ENCODE results near the gene MMP7.

MMP7 gene, protein sequence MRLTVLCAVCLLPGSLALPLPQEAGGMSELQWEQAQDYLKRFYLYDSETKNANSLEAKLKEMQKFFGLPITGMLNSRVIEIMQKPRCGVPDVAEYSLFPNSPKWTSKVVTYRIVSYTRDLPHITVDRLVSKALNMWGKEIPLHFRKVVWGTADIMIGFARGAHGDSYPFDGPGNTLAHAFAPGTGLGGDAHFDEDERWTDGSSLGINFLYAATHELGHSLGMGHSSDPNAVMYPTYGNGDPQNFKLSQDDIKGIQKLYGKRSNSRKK

DNA sequence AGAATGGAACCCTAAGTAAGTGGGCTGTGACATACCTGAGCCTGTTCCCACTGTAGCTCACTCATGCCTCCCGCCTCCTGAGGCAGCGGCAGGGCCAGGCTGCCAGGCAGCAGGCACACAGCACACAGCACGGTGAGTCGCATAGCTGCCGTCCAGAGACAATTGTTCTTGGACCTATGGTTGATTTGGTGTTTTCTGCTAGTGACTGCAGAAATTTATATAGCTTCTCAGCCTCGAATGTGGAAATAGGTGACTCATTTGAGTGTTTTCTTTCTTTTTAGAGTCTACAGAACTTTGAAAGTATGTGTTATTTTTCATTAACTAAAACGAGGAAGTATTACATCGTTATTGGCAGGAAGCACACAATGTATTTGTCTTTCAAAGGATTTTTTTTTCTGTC is at the start of gene MMP7:
MMP7 (minus strand) TSS at position 190 of the 400 bp plus-strand sequence; CDS start at position 143, 47 bp downstream.
- peak; percentile 58 for FAIRE-seq
- peak; percentile 50 for DNase-seq (ENCODE audit: low spot score)

DNA sequence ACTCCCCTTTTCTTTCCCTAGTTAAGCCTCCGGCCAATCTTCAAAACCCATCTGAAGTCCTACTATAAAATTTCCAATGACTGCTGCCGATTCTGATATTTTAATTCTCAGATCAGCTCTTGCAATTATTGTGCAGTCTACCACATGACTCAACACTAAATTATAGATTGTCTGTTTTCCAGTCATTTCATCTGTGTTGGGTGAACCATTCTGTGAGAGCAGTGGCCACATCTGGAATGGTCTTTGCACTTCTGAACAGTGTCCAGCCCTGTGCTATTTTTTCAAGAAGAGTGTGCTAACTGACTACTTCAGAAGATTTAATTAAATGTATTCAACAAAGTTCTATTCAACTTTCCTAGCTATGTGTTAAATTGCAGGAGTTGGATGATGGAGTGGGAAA is 47.2 kb upstream of the MMP7 start:
- no peak for DNase-seq (ENCODE audit: low spot score)
- FAIRE-seq: no peak

DNA sequence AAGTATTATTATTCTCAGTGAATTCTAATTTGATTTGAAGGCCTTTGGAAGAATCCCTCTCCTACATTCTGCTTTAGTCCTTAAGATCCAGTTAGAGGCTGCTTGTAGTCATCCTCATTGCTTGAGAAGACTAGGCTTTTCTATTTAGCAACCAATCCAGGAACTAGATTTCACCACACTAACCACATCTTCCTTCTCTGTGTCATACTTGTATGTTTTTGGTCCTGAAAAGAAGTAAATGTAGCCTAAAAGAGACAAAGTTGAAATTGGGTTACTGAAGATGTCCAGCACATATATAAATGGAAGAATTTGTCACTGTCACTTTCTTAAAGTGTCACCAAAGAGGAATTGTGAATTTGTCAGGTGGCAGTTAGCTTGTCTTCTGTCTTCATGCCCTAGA is 46.6 kb upstream of the MMP7 start:
- DNase-seq (ENCODE audit: low spot score) (no peak), FAIRE-seq (peak; percentile 10)

DNA sequence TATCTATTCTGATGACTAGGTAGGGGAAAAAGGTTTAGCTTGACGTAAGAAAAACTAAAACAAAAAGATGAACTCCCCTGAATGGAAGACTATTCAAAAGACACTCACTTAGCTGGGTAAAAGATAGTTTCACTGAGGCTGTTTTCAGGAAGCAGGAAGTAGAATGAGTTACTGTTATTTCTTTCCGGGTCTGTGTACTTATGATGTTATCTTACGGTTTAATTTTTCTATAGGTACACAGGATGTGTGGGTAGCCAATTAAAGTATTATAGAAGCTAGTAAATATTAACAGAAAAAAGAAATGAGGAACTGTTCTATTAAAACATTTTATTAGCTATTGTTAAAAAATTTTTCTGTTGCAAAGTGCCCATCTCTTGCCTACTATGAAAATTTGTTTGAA is 45.8 kb upstream of the MMP7 start:
- FAIRE-seq (no peak), DNase-seq (ENCODE audit: low spot score) (no peak)

DNA sequence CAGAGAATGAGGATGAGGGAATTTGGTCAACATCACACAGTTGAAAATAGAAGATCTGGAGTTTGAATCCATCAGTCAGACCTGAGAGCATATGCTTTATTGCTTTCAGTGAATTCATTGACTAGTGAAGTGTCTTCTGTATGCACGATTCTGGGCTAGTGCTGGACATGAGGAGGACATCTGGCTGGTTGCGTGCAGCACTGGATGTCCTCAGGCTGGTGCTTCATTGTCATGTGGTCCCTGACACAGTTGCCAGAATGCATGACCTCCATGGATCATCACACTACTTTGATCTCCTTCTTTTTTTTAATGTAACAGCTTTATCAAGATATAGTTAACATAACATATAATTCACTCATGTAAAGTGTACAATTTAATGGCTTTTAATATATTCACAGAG is 44.5 kb upstream of the MMP7 start:
- DNase-seq (ENCODE audit: low spot score) (no peak), FAIRE-seq (no peak)

DNA sequence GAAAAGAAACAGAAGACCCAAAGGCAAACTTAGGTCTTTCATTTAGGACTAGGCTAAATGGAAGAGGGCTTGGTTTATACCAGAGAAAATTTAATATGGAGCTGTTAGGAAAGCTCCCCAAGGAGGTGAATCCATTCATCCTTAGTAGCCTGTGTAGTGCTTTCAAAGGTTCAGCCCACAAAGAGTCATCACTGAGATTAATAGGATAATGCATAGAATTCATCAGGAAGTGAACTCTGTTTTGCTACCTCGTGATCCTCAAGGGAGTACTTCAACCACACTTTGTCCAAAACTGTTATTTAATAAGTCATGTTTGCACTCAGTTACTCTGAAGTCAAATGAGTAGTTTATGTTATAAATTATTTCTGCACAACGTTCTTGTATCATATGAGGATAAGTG is 43.3 kb upstream of the MMP7 start:
- DNase-seq (ENCODE audit: low spot score) (peak; percentile 38), FAIRE-seq (peak; percentile 76)

DNA sequence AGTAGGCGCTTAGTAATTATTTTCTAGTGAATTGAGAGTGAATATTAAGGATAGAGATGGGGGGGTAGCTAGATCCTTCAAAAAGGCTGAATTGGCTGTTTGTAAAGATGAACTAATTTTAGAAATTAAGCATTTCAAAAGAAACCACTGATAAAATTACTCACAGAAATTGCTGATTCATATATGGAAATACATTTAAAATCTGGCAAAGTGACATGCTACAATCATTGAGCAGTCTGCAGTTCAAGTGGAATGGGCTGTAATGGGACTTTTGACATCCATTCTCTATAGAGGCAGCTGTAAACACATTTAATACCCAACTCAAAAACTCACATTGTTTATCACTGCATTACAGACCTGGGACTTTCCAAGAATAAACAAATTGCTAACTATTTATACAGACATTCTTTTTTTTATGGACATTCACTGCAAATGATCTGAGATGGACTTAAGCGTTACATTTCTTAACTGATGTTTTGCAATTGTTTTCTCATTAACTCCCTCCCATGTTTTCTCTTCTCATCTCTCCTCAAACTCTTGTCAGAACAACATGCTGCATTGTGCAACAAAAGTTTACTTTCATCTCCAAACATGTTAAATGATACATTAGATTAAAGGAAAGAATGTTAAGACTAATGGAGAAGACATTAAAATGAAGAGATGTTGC is 42.1 kb upstream of the MMP7 start:
- DNase-seq (ENCODE audit: low spot score) (no peak), FAIRE-seq (no peak)

DNA sequence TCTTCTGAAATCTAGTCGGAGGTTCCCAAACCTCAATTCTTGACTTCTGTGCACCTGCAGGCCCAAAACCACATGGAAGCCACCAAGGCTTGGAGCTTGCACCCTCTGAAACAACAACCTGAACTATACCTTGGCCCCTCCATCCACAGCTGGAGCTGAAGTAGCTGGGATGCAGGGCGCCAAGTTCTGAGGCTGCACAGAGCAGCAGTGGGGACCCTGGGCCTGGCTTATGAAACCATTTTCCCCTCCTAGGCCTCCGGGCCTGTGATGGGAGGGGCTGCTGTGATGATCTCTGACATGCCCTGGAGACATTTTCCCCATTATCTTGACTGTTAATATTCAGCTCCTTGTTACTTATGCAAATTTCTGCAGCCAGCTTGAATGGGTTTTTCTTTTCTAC is 38.3 kb upstream of the MMP7 start:
- FAIRE-seq: no peak

DNA sequence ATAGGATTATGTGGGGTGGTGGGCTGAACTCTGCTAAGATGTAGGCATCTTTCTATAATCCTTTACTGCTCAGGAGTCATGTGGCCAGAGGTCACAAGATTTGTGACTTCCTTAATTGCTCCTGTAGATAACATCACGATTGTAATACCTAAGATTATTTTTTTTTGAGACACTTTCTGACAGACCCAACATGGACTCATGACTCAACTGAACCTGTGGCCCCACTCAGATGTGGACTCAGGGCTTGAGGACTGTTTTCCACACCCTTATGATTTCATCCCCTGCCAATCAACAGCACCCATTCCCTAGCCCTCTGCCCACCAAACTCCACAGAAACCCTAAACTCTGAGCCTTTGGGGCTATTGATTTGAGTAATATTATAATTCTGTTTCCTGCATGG is 35.6 kb upstream of the MMP7 start:
- no peak for DNase-seq (ENCODE audit: low spot score)
- no peak for FAIRE-seq

More for the DNA sequence above, 38.3 kb upstream of the MMP7 start:
- no peak for DNase-seq (ENCODE audit: low spot score)

DNA sequence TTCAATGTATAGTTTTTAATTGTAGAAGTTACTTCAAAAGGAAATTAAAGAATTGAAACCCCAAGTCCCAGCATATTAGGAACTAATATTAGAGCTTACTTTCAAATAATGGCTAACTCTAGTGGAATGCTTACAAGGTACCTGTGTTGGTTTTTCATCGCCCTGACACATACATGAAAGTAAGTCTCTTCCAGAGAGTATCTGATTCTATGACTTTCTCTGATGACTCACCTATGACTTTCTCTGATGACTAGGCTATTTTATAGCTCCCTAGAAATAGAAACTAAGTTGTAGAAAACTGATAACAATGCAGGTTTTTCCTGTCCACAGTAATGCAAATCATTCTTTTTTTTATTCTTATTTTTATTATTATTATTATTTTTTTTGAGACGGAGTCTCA is 33.6 kb upstream of the MMP7 start:
- FAIRE-seq (peak; percentile 96), DNase-seq (ENCODE audit: low spot score) (peak; percentile 86)

DNA sequence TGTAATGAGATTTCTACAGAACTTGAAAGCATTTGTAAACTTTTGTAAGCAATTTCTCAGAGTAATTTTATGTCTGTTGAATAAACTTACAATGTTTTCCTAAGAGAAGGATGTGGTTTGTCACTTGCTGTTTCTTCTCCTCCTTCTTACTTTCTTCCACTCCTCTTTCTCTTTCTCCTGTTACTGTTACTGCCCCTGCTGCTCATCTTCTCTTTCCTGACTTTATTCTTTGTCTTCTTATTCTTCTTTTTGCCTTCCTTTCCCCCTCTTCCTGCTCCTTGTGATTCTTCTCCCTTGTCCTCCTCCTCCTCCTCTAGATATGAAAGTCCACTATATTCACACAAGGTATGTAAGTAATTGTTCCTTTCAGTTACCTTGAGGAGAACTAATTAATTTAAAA is 31.1 kb upstream of the MMP7 start:
- FAIRE-seq: no peak
- no peak for DNase-seq (ENCODE audit: low spot score)

DNA sequence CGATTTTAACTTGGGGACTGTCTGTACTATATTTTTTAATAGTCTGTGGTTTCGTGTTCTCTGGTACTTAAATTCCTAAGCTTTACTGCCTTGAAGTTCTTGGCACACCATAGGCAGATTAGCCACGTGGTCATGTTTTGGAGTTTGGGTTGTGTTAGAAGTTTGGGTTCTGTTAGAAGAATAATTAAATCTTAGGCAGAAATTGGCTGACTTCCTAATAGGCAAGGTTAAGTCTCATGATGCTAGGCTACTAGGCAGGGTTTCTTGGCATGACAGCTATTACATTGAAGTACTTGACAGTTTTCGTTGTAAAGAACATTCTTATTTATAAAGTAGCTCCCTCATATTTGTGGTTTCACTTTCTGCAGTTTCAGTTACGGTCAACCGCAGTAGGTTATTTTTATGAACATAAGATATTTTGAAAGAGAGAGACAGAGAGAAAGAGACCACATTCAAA is 30.0 kb upstream of the MMP7 start:
- DNase-seq (ENCODE audit: low spot score) (no peak), FAIRE-seq (peak; percentile 82)

DNA sequence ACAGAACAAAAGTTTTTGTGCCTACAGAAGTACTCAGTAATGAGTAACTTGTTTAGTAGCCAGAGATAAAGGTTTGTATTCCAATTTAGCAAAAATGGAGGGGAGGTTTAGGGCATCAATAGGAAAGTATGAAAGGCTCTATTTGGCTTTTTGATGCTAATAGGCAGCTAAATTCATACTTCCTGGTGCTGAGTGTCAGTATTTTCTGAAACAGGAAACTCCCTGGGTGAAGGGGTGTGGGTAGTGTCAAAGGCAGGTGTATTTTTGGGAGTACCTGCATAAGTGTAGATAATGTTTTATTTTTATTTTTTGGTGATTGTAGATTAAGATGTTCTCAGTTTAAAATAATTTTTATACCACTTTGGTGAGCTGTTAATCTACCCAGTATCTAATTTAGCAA is 29.3 kb upstream of the MMP7 start:
- FAIRE-seq: no peak
- no peak for DNase-seq (ENCODE audit: low spot score)

DNA sequence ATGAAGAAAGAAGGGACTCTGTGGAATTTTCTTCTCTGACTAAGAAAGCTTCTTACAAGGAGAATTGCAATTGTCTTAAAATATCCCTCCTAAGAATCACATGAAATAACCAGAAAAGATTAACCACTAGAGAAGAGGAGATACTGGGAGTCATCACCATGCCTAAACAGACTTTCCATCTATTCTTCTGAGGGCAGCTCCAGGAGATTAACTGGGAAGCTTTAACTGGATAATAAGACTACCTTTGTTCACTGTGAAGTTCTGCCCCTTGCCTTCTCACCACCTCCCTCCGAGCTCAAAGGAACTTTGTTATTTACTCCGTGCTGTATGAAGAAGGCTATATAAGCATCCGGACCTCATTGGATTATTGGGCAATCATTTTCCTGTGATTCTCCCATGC is 24.5 kb upstream of the MMP7 start:
- no peak for DNase-seq (ENCODE audit: low spot score)
- FAIRE-seq: no peak

DNA sequence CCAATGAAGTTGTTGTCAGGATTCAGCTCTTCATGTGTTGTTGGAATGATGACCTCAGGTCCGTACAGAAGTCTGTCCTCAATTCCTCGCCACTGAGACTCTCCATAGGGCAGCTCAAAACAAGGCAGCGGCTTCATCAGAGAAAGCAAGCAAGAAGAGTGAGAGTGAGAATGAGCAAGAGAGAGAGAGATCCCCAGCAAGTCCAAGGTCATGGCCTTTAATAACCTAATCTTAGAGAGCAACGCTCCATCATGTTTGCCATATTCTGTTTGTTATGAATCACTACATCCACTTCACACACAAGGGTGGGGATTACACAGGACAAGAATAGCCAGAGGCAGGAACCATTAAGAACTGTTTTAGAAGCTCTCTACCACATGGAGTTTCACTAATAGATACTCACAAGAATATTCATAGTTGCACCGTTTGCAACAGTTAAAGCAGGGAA is 23.3 kb upstream of the MMP7 start:
- FAIRE-seq: no peak

DNA sequence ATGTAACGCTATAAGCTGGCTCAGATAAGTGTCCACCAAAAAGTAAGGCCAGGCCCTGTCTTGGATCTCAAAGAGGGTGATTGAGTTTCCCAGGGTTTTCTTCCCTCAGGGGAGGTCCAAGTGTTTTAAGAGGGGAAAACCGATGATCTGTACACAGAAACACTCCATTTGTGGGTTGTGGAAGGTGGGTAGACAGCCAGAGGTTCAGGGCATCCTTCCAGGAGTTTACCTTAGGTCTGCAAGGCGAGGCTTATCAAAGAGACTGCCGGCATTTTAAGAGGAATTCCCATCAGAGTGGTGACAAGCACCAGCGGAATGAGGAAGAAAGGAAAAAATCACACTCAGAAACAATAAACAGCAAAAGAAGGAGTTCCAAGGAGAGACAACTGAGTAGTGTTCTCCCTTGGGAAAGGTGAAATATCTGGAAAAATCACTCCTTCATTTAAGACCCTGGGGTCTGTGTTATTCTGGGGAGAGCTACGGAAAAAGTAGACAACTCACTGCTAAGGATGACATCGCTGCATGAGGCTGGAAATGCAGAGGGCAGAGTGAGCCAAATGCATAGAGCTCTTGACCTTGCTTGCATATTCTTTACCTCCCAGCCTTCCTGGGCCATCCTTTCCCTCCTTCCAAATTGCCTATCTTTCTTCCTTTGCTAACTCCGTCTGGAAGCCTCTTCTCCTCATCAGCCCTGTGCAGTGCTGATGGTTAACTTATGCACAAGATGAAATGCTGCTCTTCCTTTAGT is 22.1 kb upstream of the MMP7 start:
- peak; percentile 86 for DNase-seq (ENCODE audit: low spot score)
- FAIRE-seq: peak; percentile 94

More for the DNA sequence above, 23.3 kb upstream of the MMP7 start:
- no peak for DNase-seq (ENCODE audit: low spot score)

DNA sequence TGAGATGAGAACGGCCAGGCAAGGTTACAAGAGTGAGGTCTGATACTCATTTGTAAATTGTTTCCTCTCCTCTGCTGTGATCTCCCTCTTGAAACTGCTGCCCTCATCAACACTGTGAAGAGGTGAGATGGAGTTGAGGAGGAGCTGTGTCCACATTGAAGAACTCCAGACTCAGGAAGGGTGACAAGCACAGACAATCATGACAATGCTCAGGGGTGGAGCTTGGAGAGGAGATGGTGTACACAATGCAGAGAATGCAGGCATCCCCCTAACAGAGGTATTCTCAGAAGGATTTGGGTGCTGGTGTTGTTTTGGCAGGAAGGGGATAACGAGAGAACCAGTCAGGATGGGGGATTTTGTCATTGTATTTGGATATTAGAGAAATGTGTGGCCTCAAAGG is 21.5 kb upstream of the MMP7 start:
- FAIRE-seq: no peak

DNA sequence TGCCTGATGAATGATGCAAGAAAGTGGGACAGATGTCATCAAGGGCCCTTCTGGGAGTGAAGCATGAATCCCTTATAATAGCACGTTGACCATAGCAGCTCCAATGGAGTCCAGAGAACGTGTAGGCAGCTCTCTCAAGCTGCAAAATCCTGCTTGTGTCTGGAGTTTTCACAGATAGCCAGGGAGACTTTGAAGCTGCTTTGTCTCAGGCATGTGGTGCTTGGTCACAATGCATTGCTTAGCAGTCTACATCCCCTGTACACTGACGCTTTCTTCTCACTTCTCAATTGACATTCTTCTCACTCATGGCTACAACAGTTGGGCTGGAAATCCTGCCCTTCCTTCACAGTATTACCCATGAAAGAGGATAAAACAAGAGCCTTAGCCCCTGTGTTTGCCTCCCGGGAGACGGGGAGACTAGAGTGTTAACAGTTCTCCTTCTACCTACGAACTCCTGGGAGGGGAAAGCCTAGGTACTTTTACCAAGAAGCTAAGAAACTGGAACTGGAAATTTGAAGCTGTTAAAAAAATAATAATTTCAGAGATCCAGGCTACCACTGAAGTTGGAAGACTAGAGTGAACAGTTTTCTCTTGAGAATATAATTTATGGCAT is 20.7 kb upstream of the MMP7 start:
- no peak for DNase-seq (ENCODE audit: low spot score)
- no peak for FAIRE-seq

More for the DNA sequence above, 21.5 kb upstream of the MMP7 start:
- no peak for DNase-seq (ENCODE audit: low spot score)

DNA sequence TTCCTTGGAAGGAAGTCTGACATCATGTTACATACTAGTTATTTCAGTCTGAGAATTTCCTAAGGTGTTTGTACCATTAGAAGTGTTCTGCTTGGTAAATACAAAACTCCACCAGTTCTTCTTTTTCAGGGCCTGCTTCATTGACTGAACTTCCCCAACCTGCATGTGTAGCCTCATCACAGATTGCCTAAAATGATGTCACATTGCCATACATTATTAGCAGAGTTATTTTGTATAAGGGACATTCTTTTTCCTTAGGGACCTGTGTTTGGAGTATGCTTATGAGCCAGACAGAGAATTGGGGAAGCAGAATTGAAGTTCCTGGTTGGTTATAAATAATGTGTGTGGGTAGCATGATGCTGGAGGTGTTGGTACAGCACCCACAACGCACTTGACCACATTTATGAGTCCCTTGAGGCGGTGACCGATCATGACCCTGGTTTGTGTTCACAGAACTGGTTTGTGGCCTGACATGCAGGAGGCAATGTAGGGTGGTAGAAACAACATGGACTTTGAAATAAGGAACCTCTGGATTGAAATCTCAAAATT is 16.4 kb upstream of the MMP7 start:
- FAIRE-seq: peak; percentile 89
- DNase-seq (ENCODE audit: low spot score): peak; percentile 51

DNA sequence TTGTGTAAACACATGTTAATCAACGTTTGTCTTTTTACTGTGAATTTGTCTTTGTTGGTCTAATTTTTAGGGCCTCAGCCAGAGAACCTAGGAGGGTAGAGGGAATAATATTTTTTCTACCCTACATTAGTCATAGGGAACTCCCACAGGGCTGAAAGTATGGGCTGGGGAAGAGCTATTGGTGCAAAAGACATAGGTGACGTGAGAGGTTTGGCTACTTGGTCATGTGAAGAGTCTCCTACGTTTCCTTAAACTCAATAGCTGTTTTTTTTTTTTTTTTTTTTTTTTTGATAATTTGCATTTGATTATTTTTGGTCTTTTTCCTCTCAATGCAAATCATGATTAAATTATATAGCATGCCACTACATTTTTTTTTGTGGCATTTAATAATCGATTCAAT is 15.9 kb upstream of the MMP7 start:
- DNase-seq (ENCODE audit: low spot score) (peak; percentile 29), FAIRE-seq (peak; percentile 44)

DNA sequence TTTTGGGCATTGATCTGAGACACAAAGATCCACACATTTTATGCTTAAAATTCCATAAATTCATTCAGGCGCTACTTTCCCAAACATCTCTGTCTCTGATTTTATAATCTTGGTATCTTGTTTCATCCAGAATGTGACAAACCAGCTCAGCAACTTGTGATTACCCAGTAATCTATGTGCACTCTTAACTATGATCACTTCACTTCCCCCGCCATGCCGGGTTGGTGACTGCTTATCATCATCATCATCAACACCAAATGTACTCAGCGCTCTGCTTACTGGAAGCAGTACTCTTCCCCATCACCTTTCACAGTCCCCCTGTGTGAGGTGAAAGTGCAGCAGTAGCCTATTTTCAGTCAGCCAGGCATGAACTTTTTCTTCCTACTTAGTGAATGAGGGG is 15.2 kb upstream of the MMP7 start:
- FAIRE-seq (no peak), DNase-seq (ENCODE audit: low spot score) (no peak)

DNA sequence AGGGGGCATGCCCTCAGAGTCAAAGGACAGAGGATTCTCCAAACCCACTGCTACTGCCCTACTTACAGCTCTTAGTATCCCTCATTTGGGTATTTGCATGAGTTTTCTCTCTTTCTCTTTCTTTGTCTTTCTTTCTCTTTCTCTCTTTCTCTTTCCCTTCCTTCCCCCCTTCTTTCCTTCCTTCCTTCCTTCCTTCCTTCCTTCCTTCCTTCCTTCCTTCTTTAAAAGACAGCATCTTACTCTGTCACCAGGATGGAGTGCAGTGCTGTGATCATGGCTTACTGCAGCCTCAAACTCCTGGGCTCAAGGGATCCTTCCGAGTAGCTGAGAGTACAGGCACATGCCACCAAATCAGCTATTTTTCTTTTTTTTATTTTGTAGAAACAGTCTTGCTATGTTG is 14.0 kb upstream of the MMP7 start:
- FAIRE-seq: no peak
- no peak for DNase-seq (ENCODE audit: low spot score)
